Measurements from ENCODE around the gene BANF1. TPM values are rescaled to one million over a fixed set of nuclear protein-coding genes. Genes with fewer than 3 reads are reported as not detected.
A peak's percentile ranks its signal among the peaks of the same experiment; 100 is the strongest.

BANF1 gene, protein sequence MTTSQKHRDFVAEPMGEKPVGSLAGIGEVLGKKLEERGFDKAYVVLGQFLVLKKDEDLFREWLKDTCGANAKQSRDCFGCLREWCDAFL
- 127 TPM for total RNA-seq

GRCh38 chr11:66001942-66002647 lies at the start of gene BANF1, which contains the start of gene EIF1AD:
Gene BANF1, plus strand, starts transcription at chr11:66002503. Its CDS starts 748 bp downstream, at chr11:66003251.
Gene EIF1AD, minus strand, starts transcription at chr11:66002157. Its CDS starts 1,768 bp downstream, at chr11:66000389.
- intact Hi-C loops (cut with DNase I): no loop called here
- ATAC-seq: peak; percentile 96
- peak; percentile 94 for DNase-seq (ENCODE audit: low spot score)

GRCh38 chr11:65953471-65953870 lies 48.8 kb upstream of the BANF1 start:
- ATAC-seq: no peak
- intact Hi-C loops (cut with DNase I): no loop called here
- no peak for DNase-seq (ENCODE audit: low spot score)

- DNase-seq (ENCODE audit: low spot score): no peak
- intact Hi-C loops (cut with DNase I): no loop called here
- ATAC-seq: no peak
These were observed 47.5 kb upstream of the BANF1 start for GRCh38 chr11:65954771-65955170.

- intact Hi-C loops (cut with DNase I): no loop called here
- ATAC-seq (no peak), DNase-seq (ENCODE audit: low spot score) (no peak)
These were observed 44.0 kb upstream of the BANF1 start for GRCh38 chr11:65958291-65958690.

DNA sequence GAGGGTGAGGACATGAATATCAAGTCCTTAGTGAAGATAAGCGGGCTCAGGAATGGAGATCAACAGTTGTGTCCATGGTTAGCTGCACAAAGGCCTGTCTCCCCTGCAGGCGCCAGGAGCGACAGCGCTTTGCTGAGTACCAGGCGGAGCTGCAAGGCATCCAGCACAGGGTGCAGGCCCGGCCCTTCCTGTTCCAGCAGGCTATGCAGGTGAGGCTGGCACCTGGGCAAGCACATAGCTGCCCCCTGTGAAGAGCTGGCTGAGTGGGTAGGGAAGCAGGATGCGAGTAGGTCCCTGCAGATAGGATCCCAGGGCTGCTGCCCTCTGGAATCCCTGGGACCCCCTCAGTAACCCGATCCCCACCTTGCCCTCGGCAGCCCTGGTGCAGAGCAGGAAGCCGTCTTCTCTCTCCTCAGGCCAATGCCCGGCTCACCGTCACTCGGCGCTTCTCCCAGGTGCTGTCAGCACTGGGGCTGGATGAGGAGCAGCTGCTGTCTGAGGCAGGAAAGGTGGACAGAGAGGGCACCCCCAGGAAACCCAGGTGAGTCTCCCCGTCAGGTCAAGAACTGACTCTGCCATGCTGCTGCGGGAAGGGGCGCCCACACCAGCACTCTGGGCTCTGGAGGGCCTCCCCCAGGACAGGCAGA lies 43.4 kb upstream of the BANF1 start:
- intact Hi-C loops (cut with DNase I): no loop called here
- ATAC-seq: no peak
- DNase-seq (ENCODE audit: low spot score): no peak

- intact Hi-C loops (cut with DNase I): no loop called here
These were observed 41.5 kb upstream of the BANF1 start for GRCh38 chr11:65960824-65961266.

DNA sequence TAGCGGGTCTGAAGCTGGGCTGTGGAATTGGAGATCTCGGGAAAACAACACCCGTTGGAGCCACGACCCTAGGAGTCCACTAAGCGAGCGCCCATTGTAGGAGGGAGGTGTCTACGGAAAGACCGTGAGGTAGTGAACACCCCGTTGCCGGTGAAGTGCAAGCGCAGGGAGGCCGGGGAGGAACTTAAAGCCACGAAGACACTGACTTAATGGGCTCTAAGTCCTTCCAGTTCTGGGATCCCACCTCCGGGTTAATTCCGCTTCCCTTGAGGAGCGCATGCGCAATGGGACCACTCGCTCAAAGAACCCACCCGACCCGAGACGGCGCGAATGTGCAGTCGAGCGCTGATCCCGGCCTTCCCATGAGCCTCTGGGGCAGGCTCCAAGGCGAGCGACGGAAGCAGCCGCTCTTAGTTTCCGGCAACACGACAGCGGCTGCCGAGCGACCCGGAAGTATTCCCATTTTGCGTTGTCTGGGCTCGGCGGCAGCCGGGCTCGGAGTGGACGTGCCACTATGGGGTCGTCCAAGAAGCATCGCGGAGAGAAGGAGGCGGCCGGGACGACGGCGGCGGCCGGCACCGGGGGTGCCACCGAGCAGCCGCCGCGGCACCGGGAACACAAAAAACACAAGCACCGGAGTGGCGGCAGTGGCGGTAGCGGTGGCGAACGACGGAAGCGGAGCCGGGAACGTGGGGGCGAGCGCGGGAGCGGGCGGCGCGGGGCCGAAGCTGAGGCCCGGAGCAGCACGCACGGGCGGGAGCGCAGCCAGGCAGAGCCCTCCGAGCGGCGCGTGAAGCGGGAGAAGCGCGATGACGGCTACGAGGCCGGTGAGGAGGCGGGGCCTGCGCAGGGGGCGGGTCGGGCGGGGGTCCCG lies 40.8 kb upstream of the BANF1 start, which contains the start of gene SART1:
TSS of gene SART1 (plus strand) at position 468 of the 874 bp plus-strand sequence. CDS start at position 515, 47 bp downstream.
- peak; percentile 99 for ATAC-seq
- peak; percentile 98 for DNase-seq (ENCODE audit: low spot score)
- intact Hi-C loops (cut with DNase I): no loop called here

More at GRCh38 chr11:65960824-65961266, 41.5 kb upstream of the BANF1 start:
- no peak for DNase-seq (ENCODE audit: low spot score)
- peak; percentile 22 for ATAC-seq

- intact Hi-C loops (cut with DNase I): no loop called here
- ATAC-seq (no peak), DNase-seq (ENCODE audit: low spot score) (no peak)
These were observed 40.1 kb upstream of the BANF1 start for GRCh38 chr11:65962141-65962564.

DNA sequence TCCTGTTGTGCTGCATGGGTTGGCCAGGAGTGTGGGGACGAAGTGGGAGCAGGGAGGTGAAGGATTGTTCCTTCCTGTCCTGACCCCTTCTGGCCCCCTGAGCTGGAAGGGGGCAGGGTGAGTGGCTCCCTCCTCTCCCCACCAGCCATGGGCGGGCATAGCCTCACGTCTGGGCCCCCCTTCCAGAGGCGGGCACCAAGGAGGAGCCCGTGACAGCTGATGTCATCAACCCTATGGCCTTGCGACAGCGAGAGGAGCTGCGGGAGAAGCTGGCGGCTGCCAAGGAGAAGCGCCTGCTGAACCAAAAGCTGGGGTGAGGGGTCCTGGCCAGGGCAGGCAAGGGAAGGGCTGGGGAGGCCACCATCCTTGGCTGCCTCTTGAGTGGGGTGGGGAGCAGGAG lies 37.4 kb upstream of the BANF1 start:
- intact Hi-C loops (cut with DNase I): no loop called here

DNA sequence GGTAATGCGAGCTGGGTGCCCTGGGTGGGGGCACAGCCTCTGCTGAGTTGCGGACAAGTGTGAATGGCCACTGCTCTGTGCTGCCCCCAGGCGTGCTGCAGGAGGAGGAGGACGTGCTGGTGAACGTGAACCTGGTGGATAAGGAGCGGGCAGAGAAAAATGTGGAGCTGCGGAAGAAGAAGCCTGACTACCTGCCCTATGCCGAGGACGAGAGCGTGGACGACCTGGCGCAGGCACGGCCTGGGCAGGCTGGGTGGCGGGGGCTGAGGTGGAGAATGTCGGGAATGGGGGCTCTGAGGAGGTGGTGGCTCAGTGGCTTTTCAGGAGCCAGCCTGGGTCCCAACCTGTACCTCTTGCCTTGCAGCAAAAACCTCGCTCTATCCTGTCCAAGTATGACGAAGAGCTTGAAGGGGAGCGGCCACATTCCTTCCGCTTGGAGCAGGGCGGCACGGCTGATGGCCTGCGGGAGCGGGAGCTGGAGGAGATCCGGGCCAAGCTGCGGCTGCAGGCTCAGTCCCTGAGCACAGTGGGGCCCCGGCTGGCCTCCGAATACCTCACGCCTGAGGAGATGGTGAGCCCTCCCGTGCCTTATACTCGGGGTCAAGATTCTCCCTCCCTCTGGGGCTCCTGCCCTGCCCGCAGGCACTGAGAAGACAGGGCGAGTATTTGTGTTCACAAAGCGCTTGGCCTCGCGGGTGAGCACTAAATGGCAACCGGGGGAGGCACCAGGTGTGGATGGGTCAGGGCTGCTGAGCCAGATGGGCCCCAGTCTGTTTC lies 36.1 kb upstream of the BANF1 start:
- ATAC-seq (no peak), DNase-seq (ENCODE audit: low spot score) (no peak)
- intact Hi-C loops (cut with DNase I): no loop called here

More for the DNA sequence above, 37.4 kb upstream of the BANF1 start:
- DNase-seq (ENCODE audit: low spot score): no peak
- no peak for ATAC-seq

DNA sequence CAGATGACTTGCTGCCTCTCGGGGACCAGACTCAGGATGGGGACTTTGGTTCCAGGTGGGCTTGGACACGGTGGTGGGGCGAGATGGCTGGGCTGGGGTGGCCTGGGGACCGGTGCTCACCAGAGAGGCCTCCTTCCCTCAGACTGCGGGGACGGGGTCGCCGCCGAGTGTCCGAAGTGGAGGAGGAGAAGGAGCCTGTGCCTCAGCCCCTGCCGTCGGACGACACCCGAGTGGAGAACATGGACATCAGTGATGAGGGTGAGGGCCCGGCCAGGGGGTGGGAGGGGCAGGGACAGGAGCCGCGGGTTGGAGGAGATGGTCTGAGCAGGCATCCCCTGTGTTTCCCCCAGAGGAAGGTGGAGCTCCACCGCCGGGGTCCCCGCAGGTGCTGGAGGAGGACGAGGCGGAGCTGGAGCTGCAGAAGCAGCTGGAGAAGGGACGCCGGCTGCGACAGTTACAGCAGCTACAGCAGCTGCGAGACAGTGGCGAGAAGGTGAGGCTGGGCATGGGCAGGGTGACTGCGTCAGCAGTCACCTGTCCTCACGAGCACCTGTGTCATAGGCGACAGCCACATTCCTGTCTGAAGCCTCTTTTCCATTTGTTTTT lies 34.9 kb upstream of the BANF1 start:
- no peak for ATAC-seq
- intact Hi-C loops (cut with DNase I): no loop called here
- DNase-seq (ENCODE audit: low spot score): no peak

- ATAC-seq (no peak), DNase-seq (ENCODE audit: low spot score) (no peak)
- intact Hi-C loops (cut with DNase I): no loop called here
These were observed 33.5 kb upstream of the BANF1 start for GRCh38 chr11:65968600-65969482.

GRCh38 chr11:65972116-65972515 lies 30.2 kb upstream of the BANF1 start:
- intact Hi-C loops (cut with DNase I): no loop called here
- ATAC-seq (no peak), DNase-seq (ENCODE audit: low spot score) (no peak)

- intact Hi-C loops (cut with DNase I): no loop called here
- ATAC-seq (no peak), DNase-seq (ENCODE audit: low spot score) (no peak)
These were observed 28.7 kb upstream of the BANF1 start for GRCh38 chr11:65973439-65974110.

DNA sequence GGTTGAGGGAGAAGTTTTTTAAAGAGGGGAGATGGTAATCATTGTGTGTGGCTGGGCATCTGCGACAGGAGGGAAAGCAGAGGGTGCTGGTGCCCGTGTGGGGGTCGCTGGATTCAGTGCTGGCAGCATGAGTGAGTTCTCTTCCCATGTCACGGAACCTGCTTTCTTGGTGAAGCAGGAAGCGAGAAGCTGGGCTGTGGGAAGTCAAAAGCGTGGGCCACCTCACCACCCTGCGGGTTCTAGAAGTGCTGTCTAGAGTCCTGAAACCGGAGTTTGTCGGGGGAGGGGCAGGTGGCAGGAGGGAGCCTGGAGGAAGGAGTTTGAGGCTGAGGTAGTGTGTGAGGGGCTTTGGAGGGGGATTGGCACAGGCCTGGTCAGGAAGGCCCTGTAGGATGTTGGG lies 26.5 kb upstream of the BANF1 start:
- ATAC-seq (no peak), DNase-seq (ENCODE audit: low spot score) (no peak)
- intact Hi-C loops (cut with DNase I): no loop called here
